ENCODE results near the gene ADAMTS9.

GRCh38 chr3:64675687-64676247 lies 12.0 kb downstream of the ADAMTS9 start:
- TF ChIP-seq POLR2A (IDR thresholded peaks at IDR 0.05) (no peak), EP300 (IDR thresholded peaks at IDR 0.05; ENCODE audit: low read depth) (no peak), POLR2AphosphoS5 (IDR thresholded peaks at IDR 0.05) (no peak)
- TF ChIP-seq, protein P1, sequence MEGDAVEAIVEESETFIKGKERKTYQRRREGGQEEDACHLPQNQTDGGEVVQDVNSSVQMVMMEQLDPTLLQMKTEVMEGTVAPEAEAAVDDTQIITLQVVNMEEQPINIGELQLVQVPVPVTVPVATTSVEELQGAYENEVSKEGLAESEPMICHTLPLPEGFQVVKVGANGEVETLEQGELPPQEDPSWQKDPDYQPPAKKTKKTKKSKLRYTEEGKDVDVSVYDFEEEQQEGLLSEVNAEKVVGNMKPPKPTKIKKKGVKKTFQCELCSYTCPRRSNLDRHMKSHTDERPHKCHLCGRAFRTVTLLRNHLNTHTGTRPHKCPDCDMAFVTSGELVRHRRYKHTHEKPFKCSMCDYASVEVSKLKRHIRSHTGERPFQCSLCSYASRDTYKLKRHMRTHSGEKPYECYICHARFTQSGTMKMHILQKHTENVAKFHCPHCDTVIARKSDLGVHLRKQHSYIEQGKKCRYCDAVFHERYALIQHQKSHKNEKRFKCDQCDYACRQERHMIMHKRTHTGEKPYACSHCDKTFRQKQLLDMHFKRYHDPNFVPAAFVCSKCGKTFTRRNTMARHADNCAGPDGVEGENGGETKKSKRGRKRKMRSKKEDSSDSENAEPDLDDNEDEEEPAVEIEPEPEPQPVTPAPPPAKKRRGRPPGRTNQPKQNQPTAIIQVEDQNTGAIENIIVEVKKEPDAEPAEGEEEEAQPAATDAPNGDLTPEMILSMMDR (IDR thresholded peaks at IDR 0.05): no peak
